IPS-18a (cell line): ENCODE results near the gene SLC17A1.

Experiments
- H3K27ac ChIP-seq: one replicate; pipeline ENCODE4 v1.5.1; 2013; ENCODE audit warnings: low read length
- H3K27me3 ChIP-seq: one replicate; pipeline ENCODE4 v1.6.1; 2013; ENCODE audit warnings: mild to moderate bottlenecking, low read length; ENCODE audit not compliant: control insufficient read depth, insufficient read depth
- H3K36me3 ChIP-seq: one replicate; pipeline ENCODE4 v1.6.1; 2013; ENCODE audit warnings: low read depth, low read length; ENCODE audit not compliant: control insufficient read depth
- H3K4me1 ChIP-seq: one replicate; pipeline ENCODE4 v1.6.1; 2013; ENCODE audit warnings: low read depth, low read length; ENCODE audit not compliant: control insufficient read depth
- H3K4me3 ChIP-seq: one replicate; pipeline ENCODE4 v1.5.1; 2013; ENCODE audit warnings: low read length
- H3K9ac ChIP-seq: one replicate; pipeline ENCODE4 v1.6.1; 2013; ENCODE audit warnings: mild to moderate bottlenecking, low read length, moderate library complexity
- H3K9me3 ChIP-seq: one replicate; pipeline ENCODE4 v1.6.1; 2013; ENCODE audit warnings: low read depth, low read length; ENCODE audit not compliant: control insufficient read depth

Gene SLC17A1

GRCh38 chr6:25781134-25781533 is 50.7 kb downstream of the SLC17A1 start:
- Histone ChIP-seq H3K27me3 (no peaks in the 10 kb centered on the region), H3K4me1 (no peaks in the 10 kb centered on the region), H3K9ac (no peak overlapping the region), H3K36me3 (no peaks in the 10 kb centered on the region), H3K27ac (no peak overlapping the region), H3K9me3 (no peaks in the 10 kb centered on the region), H3K4me3 (no peak overlapping the region)

- Histone ChIP-seq H3K4me3 (no peak overlapping the region), H3K27me3 (no peaks in the 10 kb centered on the region), H3K4me1 (no peaks in the 10 kb centered on the region), H3K36me3 (no peaks in the 10 kb centered on the region), H3K9me3 (no peaks in the 10 kb centered on the region), H3K9ac (no peak overlapping the region), H3K27ac (no peak overlapping the region)
These were observed 53.8 kb downstream of the SLC17A1 start for GRCh38 chr6:25777856-25778649.

DNA sequence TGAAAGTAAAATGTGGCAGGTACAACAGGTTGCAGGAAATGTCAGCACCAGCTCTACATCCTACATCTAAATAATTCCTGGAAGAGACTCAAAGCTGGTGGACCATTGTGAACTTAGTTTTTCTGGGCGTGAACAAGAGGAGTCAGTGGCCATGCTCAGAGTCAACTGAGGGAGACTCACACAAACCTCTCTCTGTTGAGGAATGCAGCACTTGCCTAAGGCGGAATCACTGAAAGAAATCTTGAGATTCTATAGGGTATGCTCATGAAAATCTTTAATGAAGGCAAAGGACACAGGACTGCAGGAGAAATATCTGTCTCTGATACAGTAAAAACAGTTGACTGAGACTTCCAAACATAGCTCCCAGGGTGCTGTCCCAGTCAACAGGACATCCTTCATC is 54.8 kb downstream of the SLC17A1 start:
- no peak overlapping the region for H3K9ac ChIP-seq
- H3K36me3 ChIP-seq: no peaks in the 10 kb centered on the region
- no peak overlapping the region for H3K27ac ChIP-seq
- H3K4me1 ChIP-seq: no peaks in the 10 kb centered on the region
- no peaks in the 10 kb centered on the region for H3K27me3 ChIP-seq
- H3K9me3 ChIP-seq: no peaks in the 10 kb centered on the region
- H3K4me3 ChIP-seq: no peak overlapping the region

GRCh38 chr6:25774120-25774715 is 57.6 kb downstream of the SLC17A1 start:
- no peak overlapping the region for H3K9ac ChIP-seq
- H3K9me3 ChIP-seq: no peaks in the 10 kb centered on the region
- no peaks in the 10 kb centered on the region for H3K36me3 ChIP-seq
- no peak overlapping the region for H3K27ac ChIP-seq
- H3K27me3 ChIP-seq: no peaks in the 10 kb centered on the region
- no peak overlapping the region for H3K4me3 ChIP-seq
- no peaks in the 10 kb centered on the region for H3K4me1 ChIP-seq

DNA sequence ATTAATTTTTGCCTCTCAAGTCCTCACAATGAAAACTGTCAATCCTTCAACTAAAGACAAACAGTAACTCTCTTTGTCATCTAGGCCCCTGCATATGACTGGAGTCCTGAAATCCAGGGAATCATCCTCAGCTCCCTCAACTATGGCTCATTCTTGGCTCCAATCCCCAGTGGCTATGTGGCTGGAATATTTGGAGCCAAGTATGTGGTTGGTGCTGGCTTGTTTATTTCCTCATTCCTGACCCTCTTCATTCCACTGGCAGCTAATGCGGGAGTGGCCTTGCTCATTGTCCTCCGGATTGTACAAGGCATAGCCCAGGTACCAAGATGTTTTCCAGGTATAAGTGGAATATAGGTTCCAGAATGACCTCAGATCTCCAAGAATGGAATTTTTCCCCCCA is 61.9 kb downstream of the SLC17A1 start:
- Histone ChIP-seq H3K27ac (no peak overlapping the region), H3K4me3 (no peak overlapping the region), H3K9ac (no peak overlapping the region), H3K36me3 (no peaks in the 10 kb centered on the region), H3K4me1 (no peaks in the 10 kb centered on the region), H3K27me3 (no peaks in the 10 kb centered on the region), H3K9me3 (no peaks in the 10 kb centered on the region)

DNA sequence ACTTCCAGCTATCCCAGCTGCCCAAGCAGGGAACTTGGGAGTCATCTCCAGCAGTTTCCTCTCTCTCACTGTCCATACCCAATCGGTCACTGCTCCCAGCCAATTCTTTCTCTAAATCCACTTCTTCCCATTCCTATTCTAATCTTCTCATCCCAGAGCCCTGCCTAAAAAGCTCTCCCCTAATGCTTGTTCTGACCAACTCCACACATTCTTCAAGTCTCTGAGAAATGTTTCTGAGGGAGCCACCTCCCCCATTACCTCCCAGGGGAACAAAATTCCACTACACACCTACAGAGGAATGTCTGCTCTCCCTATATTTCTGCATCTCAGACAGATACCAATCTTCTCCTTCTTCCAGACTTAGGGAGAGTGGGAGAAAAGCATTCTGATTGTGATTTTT is 63.3 kb downstream of the SLC17A1 start:
- no peaks in the 10 kb centered on the region for H3K4me1 ChIP-seq
- H3K27me3 ChIP-seq: no peaks in the 10 kb centered on the region
- H3K4me3 ChIP-seq: no peak overlapping the region
- H3K9me3 ChIP-seq: no peaks in the 10 kb centered on the region
- H3K27ac ChIP-seq: no peak overlapping the region
- no peaks in the 10 kb centered on the region for H3K36me3 ChIP-seq
- H3K9ac ChIP-seq: no peak overlapping the region

DNA sequence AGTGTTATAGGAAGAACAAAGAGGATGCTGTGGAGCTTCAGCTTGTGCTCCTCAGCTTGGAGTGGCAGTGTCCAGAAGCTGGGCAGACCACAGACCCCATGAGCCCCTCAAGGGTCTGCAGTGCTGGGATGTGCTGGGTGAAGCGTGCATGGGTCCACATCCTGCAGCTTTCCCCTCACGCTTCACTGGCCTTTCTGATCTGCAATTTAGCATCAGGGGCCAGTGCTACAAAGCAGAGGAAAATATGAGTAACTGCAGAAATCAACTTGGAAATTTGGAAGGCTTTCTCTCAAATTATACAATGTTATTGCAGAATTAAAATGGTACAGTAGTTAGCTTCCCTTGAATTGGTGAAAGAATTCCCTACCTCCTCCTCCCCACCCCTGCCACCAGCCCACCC is 67.2 kb downstream of the SLC17A1 start:
- no peaks in the 10 kb centered on the region for H3K27me3 ChIP-seq
- no peak overlapping the region for H3K27ac ChIP-seq
- H3K9ac ChIP-seq: no peak overlapping the region
- no peaks in the 10 kb centered on the region for H3K36me3 ChIP-seq
- no peak overlapping the region for H3K4me3 ChIP-seq
- H3K4me1 ChIP-seq: no peaks in the 10 kb centered on the region
- H3K9me3 ChIP-seq: no peaks in the 10 kb centered on the region

- no peak overlapping the region for H3K4me3 ChIP-seq
- H3K4me1 ChIP-seq: no peaks in the 10 kb centered on the region
- H3K27ac ChIP-seq: no peak overlapping the region
- H3K27me3 ChIP-seq: no peaks in the 10 kb centered on the region
- no peak overlapping the region for H3K9ac ChIP-seq
- H3K9me3 ChIP-seq: no peaks in the 10 kb centered on the region
- no peaks in the 10 kb centered on the region for H3K36me3 ChIP-seq
These were observed 73.8 kb downstream of the SLC17A1 start for GRCh38 chr6:25757936-25758642.

DNA sequence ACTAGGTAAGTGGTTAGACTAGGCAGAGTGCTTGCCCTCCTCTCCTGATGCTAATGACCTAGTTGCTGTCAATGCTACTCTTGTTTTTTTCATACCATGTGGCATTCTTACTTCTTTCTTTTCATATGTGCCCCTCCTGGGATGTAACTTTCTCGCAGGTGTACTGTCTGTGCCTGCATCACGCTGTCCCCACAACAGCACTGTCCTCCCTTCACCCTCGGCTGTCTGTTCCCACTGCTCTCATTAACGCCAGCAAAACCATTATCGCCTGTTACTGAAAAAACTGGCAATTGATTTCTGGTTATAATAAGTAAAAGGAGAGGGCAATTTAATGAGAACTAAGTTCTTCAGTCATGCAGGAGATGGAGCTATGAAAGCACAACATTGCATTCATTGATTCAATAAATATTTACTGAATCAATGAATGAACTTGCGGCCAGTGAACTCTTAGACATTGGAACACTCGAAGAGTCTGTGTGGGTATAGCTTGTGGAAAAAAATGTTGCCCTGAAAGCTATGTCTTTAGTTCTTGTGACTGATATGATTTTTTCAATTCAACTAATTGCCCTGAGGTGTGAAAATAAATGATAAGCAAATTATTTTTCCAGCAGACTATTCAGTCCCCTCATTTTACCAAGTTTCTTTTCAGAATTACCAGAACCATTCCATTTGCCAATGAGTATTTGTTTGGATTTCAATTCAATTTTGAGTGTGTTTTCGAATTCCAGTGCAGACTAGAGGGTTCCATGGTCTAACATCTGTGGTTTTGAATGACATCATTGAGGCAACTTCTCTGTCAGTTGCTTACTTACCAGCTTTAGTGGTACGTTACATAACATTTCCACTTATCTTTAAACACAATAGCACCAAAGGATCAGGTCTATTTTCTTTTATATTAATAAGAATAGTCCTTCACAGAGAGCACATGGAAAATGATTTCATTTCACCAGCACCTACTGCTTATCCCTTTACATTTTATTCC is 75.2 kb downstream of the SLC17A1 start:
- no peak overlapping the region for H3K27ac ChIP-seq
- H3K4me3 ChIP-seq: no peak overlapping the region
- H3K9me3 ChIP-seq: no peaks in the 10 kb centered on the region
- H3K27me3 ChIP-seq: no peaks in the 10 kb centered on the region
- no peak overlapping the region for H3K9ac ChIP-seq
- no peaks in the 10 kb centered on the region for H3K36me3 ChIP-seq
- no peaks in the 10 kb centered on the region for H3K4me1 ChIP-seq

- Histone ChIP-seq H3K36me3 (no peaks in the 10 kb centered on the region), H3K27me3 (no peaks in the 10 kb centered on the region), H3K4me3 (no peak overlapping the region), H3K4me1 (no peaks in the 10 kb centered on the region), H3K9ac (no peak overlapping the region), H3K9me3 (no peaks in the 10 kb centered on the region), H3K27ac (no peak overlapping the region)
These were observed 76.4 kb downstream of the SLC17A1 start for GRCh38 chr6:25755483-25755882.

- Histone ChIP-seq H3K27me3 (no peaks in the 10 kb centered on the region), H3K27ac (no peak within 1 kb of the TSS), H3K4me3 (no peak within 1 kb of the TSS), H3K4me1 (no peaks in the 10 kb centered on the region), H3K9ac (no peak within 1 kb of the TSS), H3K9me3 (no peaks in the 10 kb centered on the region), H3K36me3 (no peaks in the 10 kb centered on the region)
These were observed 77.3 kb downstream of the SLC17A1 start, which contains the start of gene SLC17A4 for GRCh38 chr6:25754535-25754934. Gene SLC17A4, plus strand, starts transcription at chr6:25754742. Its CDS starts 7,221 bp downstream, at chr6:25761963.
